ENCODE data around the gene EIF3B. TPM values are rescaled to one million over a fixed set of nuclear protein-coding genes. Genes with fewer than 3 reads are reported as not detected.
"Not testable (repeated sequence)": the region's sequence is repeated elsewhere in the genome, so short reads cannot be mapped to it uniquely, and the experiment has no call there.

The EIF3B gene
- total and polyA plus RNA-seq, 8 donors, result 91.4 to 168 (median 153) TPM

- peaks cover 0 to 94% of the 10 kb centered on the region in 2 donors for H3K36me3 ChIP-seq
- intact Hi-C loops (cut with DNase I), result no loop called here
- no peaks in the 10 kb centered on the region for H3K27me3 ChIP-seq
Observed at GRCh38 chr7:2373124-2373556, 18.5 kb downstream of the EIF3B start.

GRCh38 chr7:2373646-2374045 is 19.0 kb downstream of the EIF3B start:
- intact Hi-C loops (cut with DNase I), result no loop called here
- DNase-seq (no peak), ATAC-seq (no peak)
- H3K36me3 ChIP-seq, result peaks cover 0 to 94% of the 10 kb centered on the region in 2 donors
- H3K9me3 ChIP-seq, result no peaks in the 10 kb centered on the region
- H3K27me3 ChIP-seq, result no peaks in the 10 kb centered on the region
- no peak overlapping the region for H3K27ac ChIP-seq
- TF ChIP-seq, protein P1, sequence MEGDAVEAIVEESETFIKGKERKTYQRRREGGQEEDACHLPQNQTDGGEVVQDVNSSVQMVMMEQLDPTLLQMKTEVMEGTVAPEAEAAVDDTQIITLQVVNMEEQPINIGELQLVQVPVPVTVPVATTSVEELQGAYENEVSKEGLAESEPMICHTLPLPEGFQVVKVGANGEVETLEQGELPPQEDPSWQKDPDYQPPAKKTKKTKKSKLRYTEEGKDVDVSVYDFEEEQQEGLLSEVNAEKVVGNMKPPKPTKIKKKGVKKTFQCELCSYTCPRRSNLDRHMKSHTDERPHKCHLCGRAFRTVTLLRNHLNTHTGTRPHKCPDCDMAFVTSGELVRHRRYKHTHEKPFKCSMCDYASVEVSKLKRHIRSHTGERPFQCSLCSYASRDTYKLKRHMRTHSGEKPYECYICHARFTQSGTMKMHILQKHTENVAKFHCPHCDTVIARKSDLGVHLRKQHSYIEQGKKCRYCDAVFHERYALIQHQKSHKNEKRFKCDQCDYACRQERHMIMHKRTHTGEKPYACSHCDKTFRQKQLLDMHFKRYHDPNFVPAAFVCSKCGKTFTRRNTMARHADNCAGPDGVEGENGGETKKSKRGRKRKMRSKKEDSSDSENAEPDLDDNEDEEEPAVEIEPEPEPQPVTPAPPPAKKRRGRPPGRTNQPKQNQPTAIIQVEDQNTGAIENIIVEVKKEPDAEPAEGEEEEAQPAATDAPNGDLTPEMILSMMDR (IDR thresholded peaks at IDR 0.05), result no peak
- H3K4me1 ChIP-seq, result no peaks in the 10 kb centered on the region
- H3K4me3 ChIP-seq, result no peak overlapping the region

More at GRCh38 chr7:2373124-2373556, 18.5 kb downstream of the EIF3B start:
- TF ChIP-seq, protein P1 (IDR thresholded peaks at IDR 0.05), result no peak
- DNase-seq, result no peak
- no peak overlapping the region for H3K27ac ChIP-seq
- H3K9me3 ChIP-seq, result no peaks in the 10 kb centered on the region
- ATAC-seq, result no peak
- no peaks in the 10 kb centered on the region for H3K4me1 ChIP-seq
- no peak overlapping the region for H3K4me3 ChIP-seq

DNA sequence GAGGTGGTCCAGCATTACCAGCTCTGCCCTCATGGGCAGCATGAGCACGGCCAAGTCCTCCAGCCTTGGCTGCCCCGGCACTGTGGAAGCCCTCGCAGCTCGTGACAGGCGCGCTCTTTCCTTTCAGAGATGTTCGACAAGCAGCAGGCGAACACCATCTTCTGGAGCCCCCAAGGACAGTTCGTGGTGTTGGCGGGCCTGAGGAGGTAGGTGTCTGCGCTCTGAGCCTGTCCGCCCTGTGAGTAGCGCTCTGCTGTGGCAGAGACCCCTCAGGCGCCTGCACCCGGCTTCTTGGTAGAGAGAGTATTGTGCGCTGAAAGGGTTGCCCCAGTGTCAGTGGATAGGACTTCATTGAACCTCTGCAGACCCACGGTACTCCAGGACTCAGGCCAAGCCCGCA is 19.8 kb downstream of the EIF3B start:
- ATAC-seq (no peak), DNase-seq (no peak)
- no peak overlapping the region for H3K4me3 ChIP-seq
- no peaks in the 10 kb centered on the region for H3K4me1 ChIP-seq
- TF ChIP-seq, protein P1 (IDR thresholded peaks at IDR 0.05), result no peak
- H3K36me3 ChIP-seq, result peaks cover 0 to 94% of the 10 kb centered on the region in 2 donors
- H3K9me3 ChIP-seq, result no peaks in the 10 kb centered on the region
- H3K27me3 ChIP-seq, result no peaks in the 10 kb centered on the region
- intact Hi-C loops (cut with DNase I), result no loop called here
- no peak overlapping the region for H3K27ac ChIP-seq

GRCh38 chr7:2374830-2375728 is 20.5 kb downstream of the EIF3B start:
- no peak overlapping the region for H3K27ac ChIP-seq
- H3K4me1 ChIP-seq, result no peaks in the 10 kb centered on the region
- ATAC-seq (no peak), DNase-seq (no peak)
- intact Hi-C loops (cut with DNase I), result no loop called here
- H3K36me3 ChIP-seq, result peaks cover 0 to 94% of the 10 kb centered on the region in 2 donors
- no peaks in the 10 kb centered on the region for H3K9me3 ChIP-seq
- no peaks in the 10 kb centered on the region for H3K27me3 ChIP-seq
- no peak overlapping the region for H3K4me3 ChIP-seq
- TF ChIP-seq, protein P1 (IDR thresholded peaks at IDR 0.05), result no peak

GRCh38 chr7:2376351-2377154 is 21.9 kb downstream of the EIF3B start:
- H3K9me3 ChIP-seq, result no peaks in the 10 kb centered on the region
- no peak overlapping the region for H3K4me3 ChIP-seq
- TF ChIP-seq, protein P1 (IDR thresholded peaks at IDR 0.05), result no peak
- H3K4me1 ChIP-seq, result no peaks in the 10 kb centered on the region
- intact Hi-C loops (cut with DNase I), result no loop called here
- no peak overlapping the region for H3K27ac ChIP-seq
- no peaks in the 10 kb centered on the region for H3K27me3 ChIP-seq
- ATAC-seq (no peak), DNase-seq (no peak)
- H3K36me3 ChIP-seq, result peaks cover 0 to 94% of the 10 kb centered on the region in 2 donors

DNA sequence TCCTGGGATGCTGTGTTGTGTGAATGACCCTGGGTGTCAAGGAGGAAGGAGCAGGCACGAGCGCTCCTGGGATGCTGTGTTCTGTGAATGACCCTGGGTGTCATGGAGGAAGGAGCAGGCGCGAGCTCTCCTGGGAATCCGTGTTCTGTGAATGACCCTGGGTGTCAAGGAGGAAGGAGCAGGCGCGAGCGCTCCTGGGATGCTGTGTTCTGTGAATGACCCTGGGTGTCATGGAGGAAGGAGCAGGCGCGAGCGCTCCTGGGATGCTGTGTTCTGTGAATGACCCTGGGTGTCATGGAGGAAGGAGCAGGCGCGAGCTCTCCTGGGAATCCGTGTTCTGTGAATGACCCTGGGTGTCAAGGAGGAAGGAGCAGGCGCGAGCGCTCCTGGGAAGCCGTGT is 22.9 kb downstream of the EIF3B start:
- intact Hi-C loops (cut with DNase I), result not testable (repeated sequence)

GRCh38 chr7:2378125-2378524 is 23.5 kb downstream of the EIF3B start:
- intact Hi-C loops (cut with DNase I); H3K4me1 ChIP-seq; H3K27me3 ChIP-seq; H3K4me3 ChIP-seq; ATAC-seq; H3K27ac ChIP-seq; H3K9me3 ChIP-seq; DNase-seq: not testable (repeated sequence)
- peaks cover 0 to 94% of the 10 kb centered on the region in 2 donors for H3K36me3 ChIP-seq

More for the DNA sequence above, 22.9 kb downstream of the EIF3B start:
- not testable (repeated sequence) for H3K9me3 ChIP-seq, H3K27ac ChIP-seq, DNase-seq, H3K4me1 ChIP-seq, H3K27me3 ChIP-seq, H3K4me3 ChIP-seq, ATAC-seq
- peaks cover 0 to 94% of the 10 kb centered on the region in 2 donors for H3K36me3 ChIP-seq

All from left lung (tissue), 10 donors.